Adrenal gland (tissue), 19 donors: ENCODE results near the gene ZNF329. TPM values are rescaled to one million over a fixed set of nuclear protein-coding genes. Genes with fewer than 3 reads are reported as not detected.

Source experiments
- DNase-seq, 7 donors: peaks; one replicate each; pipeline ENCODE4 v3.0.0-alpha.2; 2019 to 2020
- H3K27ac ChIP-seq, 5 donors: fragments of 200-600 bp; sonication (generic) in 4 of 5; 1 replicate in 3 of 5; 2 replicates in 2 of 5; pipeline versions ENCODE4 v1.5.1 to v1.8.0; 2016 to 2020; ENCODE audit warnings: mild to moderate bottlenecking in 1 of 5
- H3K27me3 ChIP-seq: fragments of 200-600 bp; 2 replicates; pipeline ENCODE4 v1.8.0; 2021
- H3K36me3 ChIP-seq, 2 donors: fragments of 200-600 bp; replicated peaks in 1 of 2; 1 replicate in 1 of 2; 2 replicates in 1 of 2; pipeline versions ENCODE4 v1.5.1 to v1.8.0; 2018 to 2022
- H3K4me1 ChIP-seq, 2 donors: fragments of 200-600 bp; replicated peaks in 1 of 2; 1 replicate in 1 of 2; 2 replicates in 1 of 2; pipeline versions ENCODE4 v1.5.1 to v1.8.0; 2018 to 2021
- H3K4me3 ChIP-seq, 4 donors: fragments of 200-600 bp; sonication (generic) in 3 of 4; one replicate each; pipeline ENCODE4 v1.5.1; 2016 to 2018
- H3K9me3 ChIP-seq, 3 donors: fragments of 200-600 bp; sonication (generic) in 1 of 3; replicated peaks in 1 of 3; 1 replicate in 2 of 3; 2 replicates in 1 of 3; pipeline versions ENCODE4 v1.5.1 to v1.8.0; 2016 to 2021
- POLR2A ChIP-seq, 2 donors: fragments of 450-650 bp; IDR thresholded peaks; one replicate each; pipeline ENCODE4 v1.6.1; 2017; ENCODE audit warnings: antibody characterized with exemption in 2 of 2, mild to moderate bottlenecking in 2 of 2, moderate library complexity in 1 of 2
- WGBS, 4 donors: extraction: QIAGEN DNeasy Blood & Tissue Kit in 2 of 4; methylation state at CpG; one replicate each; pipeline versions ENCODE4 v1.1.5 to v1.1.7; 2013 to 2017; 5-methylcytosine and 5-hydroxymethylcytosine counted together
- intact Hi-C, 2 donors: fragments of 100-400 bp; cut with DNase I; formaldehyde crosslinking; loops; one replicate each; pipeline versions ENCODE4 v1.14.1 to v1.15.0; 2022 to 2023
- long read RNA-seq, 10 donors: library from polyadenylated mRNA in 3 of 10; unstranded in 2 of 10; stranded (forward) in 1 of 10; transcript quantifications; one replicate each; pipeline ENCODE4 v2.0.0 and lab custom pipeline, GENCODE V29; 2021 to 2026
- polyA plus RNA-seq, 3 donors: library from polyadenylated mRNA; stranded (reverse); fragments of 200-250 nt in 2 of 3; fragments of 350-450 nt in 1 of 3; fragmentation: Illumina TruSeq in 1 of 3; extraction: RNeasy Lipid Tissue Mini Kit (QIAGEN cat#74804) in 1 of 3; gene quantifications; one replicate each; pipeline ENCODE4 v1.2.3, GENCODE V29; 2013 to 2014
- total RNA-seq, 9 donors: library from RNA; depleted of rRNA in 4 of 9; stranded (reverse); fragments of >200 nt in 4 of 9; fragments of 120-200 nt in 1 of 9; fragmentation: NEBNext Ultra II Directional in 1 of 9; extraction: Animal tissue kit (Norgen Biotek cat#: 25700) in 1 of 9; gene quantifications; one replicate each; pipeline versions ENCODE4 v1.1.0 to v1.2.4, GENCODE V29; 2013 to 2023
- TF ChIP-seq, protein P1 (sequence below), 6 experiments: fragments of 450-650 bp in 4 of 6; fragments of 200-600 bp in 2 of 6; sonication (generic) in 1 of 6; IDR thresholded peaks; 1 replicate in 5 of 6; 2 replicates in 1 of 6; pipeline versions ENCODE4 v1.5.1 to v1.8.0; 2016 to 2021; ENCODE audit warnings: antibody characterized with exemption in 6 of 6, mild to moderate bottlenecking in 2 of 6, moderate library complexity in 1 of 6
- donor health status: healthy with polysubstance abuse.
- donor health status: Bipolar disorder and iron deficiency.
- donor health status: DM: yes; HTN: yes; CAD: no.
- donor health status: DM: no; HTN: no; CAD: no.
- donor health status: DM: no; HTN: no; CAD: no.
- donor health status: DM: yes; HTN: yes; CAD: no.

Gene ZNF329
- total RNA-seq (10 to 100 TPM in 5 of 9 donors, 1 to 10 TPM in 4; 7.4 to 19.5 (median 10.5) TPM), polyA plus RNA-seq (10 to 100 TPM in 1 of 3 donors, 1 to 10 TPM in 2; 2.7 to 13.4 (median 3.5) TPM)
- long read RNA-seq, donor 1, result 0 reads
- long read RNA-seq, donor 2, partial matches to known transcripts, result 0 of 2 reads
- long read RNA-seq, donor 2, other reads (novel, unspliced or antisense), result 0 of 2 reads
- long read RNA-seq, donor 3, partial matches to known transcripts, result 0 of 1 reads
- long read RNA-seq, donor 3, other reads (novel, unspliced or antisense), result 0 of 1 reads
- long read RNA-seq, donor 4, partial matches to known transcripts, result 1 of 1 reads
- long read RNA-seq, donor 4, other reads (novel, unspliced or antisense), result 0 of 1 reads
- long read RNA-seq, donor 5, partial matches to known transcripts, result 6 of 24 reads
- long read RNA-seq, donor 5, other reads (novel, unspliced or antisense), result 15 of 24 reads
- long read RNA-seq, donor 6, result 0 reads
- long read RNA-seq, donor 7, partial matches to known transcripts, result 0 of 1 reads
- long read RNA-seq, donor 7, other reads (novel, unspliced or antisense), result 0 of 1 reads
- long read RNA-seq, donor 8, result 0 reads
- long read RNA-seq, donor 9, partial matches to known transcripts, result 0 of 2 reads
- long read RNA-seq, donor 9, other reads (novel, unspliced or antisense), result 0 of 2 reads
- long read RNA-seq, donor 10, partial matches to known transcripts, result 12 of 13 reads
- long read RNA-seq, donor 10, other reads (novel, unspliced or antisense), result 0 of 13 reads

DNA sequence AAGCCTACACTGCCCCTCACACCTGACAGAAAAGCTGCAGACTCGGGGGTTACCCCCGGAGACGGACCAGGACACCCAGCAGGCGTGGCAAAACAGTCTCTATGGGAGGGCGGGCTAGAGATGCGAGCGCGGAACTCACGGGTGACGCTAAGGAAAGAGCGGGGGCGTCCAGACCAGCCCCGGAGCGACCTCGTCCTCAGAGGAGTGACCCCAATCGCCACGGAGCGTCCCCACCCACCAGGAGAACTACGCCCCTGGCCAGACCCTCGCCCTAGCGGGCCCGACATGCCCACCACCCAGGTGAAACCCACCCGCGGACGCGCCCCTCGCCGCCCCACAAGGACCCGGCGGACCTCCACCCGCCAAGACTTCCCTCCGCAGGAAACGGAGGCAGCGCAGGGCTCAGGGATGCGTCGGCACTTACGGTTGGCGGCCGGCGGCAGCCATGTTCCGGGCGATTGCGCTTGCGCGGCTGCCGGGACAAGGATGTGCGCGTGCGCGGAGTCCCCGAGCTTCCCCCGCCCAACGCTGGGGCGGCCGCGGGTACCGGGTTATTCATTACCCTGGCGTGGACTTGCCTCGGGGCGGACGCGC is at the start of gene ZNF329:
Gene ZNF329 (minus strand): TSS at position 462 of the 594 bp plus-strand sequence. CDS start 21,286 bp downstream, outside the sequence.
- Histone ChIP-seq H3K4me1 (peaks cover 6 to 24% of the 10 kb centered on the region in 2 donors), H3K27me3 (no peaks in the 10 kb centered on the region), H3K9me3 (peaks cover 0 to 8% (median 0%) of the 10 kb centered on the region in 3 donors), H3K36me3 (no peaks in the 10 kb centered on the region), H3K4me3 (peak within 1 kb of the TSS; percentile 49 to 96 (median 78)), H3K27ac (peak within 1 kb of the TSS in 4 of 5 donors; percentile 39 to 93 (median 65))
- peak; percentile 16 to 48 for TF ChIP-seq POLR2A (IDR thresholded peaks at IDR 0.05)
- TF ChIP-seq, protein P1, sequence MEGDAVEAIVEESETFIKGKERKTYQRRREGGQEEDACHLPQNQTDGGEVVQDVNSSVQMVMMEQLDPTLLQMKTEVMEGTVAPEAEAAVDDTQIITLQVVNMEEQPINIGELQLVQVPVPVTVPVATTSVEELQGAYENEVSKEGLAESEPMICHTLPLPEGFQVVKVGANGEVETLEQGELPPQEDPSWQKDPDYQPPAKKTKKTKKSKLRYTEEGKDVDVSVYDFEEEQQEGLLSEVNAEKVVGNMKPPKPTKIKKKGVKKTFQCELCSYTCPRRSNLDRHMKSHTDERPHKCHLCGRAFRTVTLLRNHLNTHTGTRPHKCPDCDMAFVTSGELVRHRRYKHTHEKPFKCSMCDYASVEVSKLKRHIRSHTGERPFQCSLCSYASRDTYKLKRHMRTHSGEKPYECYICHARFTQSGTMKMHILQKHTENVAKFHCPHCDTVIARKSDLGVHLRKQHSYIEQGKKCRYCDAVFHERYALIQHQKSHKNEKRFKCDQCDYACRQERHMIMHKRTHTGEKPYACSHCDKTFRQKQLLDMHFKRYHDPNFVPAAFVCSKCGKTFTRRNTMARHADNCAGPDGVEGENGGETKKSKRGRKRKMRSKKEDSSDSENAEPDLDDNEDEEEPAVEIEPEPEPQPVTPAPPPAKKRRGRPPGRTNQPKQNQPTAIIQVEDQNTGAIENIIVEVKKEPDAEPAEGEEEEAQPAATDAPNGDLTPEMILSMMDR (IDR thresholded peaks at IDR 0.05), result peak in 2 of 6 experiments; percentile 10 to 11
- 0 to 1% (median 0%) methylated on average over 19 to 62 of the region's 62 CpGs for WGBS, 4 donors
- intact Hi-C loops, result no loop called here
- peak; percentile 69 to 91 (median 84) for DNase-seq

DNA sequence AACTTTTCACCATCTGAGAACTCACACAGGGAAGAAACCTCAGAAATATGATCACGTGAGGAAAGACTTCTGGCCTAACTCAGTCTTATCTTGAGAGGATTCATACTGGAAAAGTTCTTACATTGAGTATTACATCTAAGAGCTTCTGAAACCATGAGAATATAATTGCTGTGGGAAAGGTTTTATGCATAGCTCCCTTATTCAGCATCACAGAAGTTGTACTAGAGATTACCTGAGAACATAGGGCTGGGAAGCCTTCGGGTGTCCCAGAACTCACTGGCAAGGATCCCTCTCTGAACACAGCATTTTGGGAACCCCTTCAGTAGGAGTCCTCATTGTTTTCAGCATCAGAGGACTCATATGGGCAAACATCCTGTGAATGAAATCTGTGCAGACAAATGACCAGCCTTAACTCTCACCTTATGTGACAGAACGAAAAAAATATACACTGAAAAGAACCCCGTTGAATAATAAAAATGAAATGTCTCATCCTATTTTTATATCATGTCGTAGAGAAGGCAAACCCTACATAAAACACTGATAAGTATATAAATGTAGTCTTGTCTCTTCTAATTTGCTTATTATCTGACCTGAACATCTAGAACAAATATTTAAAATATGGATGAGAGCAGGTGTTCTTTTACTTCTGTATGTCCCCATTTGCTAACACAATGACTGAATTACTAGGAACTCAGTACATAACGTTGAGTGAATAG is 46.5 kb upstream of the ZNF329 start:
- Histone ChIP-seq H3K27me3 (no peaks in the 10 kb centered on the region), H3K9me3 (peaks cover 14 to 99% (median 17%) of the 10 kb centered on the region in 3 donors), H3K27ac (no peak overlapping the region), H3K36me3 (peaks cover 0 to 17% of the 10 kb centered on the region in 2 donors), H3K4me1 (no peaks in the 10 kb centered on the region), H3K4me3 (no peak overlapping the region)
- intact Hi-C loops, result no loop called here
- TF ChIP-seq, protein P1 (IDR thresholded peaks at IDR 0.05), result no peak
- no peak for TF ChIP-seq POLR2A (IDR thresholded peaks at IDR 0.05)
- 60 to 79% (median 70%) methylated on average over 6 of the region's 6 CpGs for WGBS, 4 donors
- no peak for DNase-seq

DNA sequence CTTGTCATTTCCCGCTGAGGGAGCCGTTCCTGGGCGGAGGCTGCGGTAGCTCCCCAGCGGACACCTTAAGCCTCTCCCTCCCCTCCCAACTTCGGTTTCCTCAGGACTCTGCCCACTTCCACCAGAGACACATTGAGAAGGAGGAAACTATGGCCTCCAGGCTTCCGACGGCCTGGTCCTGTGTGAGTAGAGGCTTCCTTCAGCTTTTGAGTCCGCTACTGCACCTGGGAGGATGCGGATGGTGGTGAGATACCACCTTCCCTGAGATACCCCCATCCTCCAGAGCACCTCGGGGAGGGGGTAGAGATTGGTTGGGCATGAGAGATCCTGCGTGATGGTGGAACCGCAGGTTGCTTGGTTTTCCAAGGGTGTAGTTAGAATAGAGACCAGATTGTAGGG is 33.2 kb upstream of the ZNF329 start:
- intact Hi-C loops, result no loop called here
- Histone ChIP-seq H3K36me3 (peaks cover 0 to 6% of the 10 kb centered on the region in 2 donors), H3K27ac (peak overlapping the region; percentile 89 to 100 (median 93)), H3K4me3 (peak overlapping the region; percentile 61 to 86 (median 78)), H3K4me1 (no peaks in the 10 kb centered on the region), H3K9me3 (peaks cover 0 to 84% (median 2%) of the 10 kb centered on the region in 3 donors), H3K27me3 (no peaks in the 10 kb centered on the region)
- TF ChIP-seq, protein P1 (IDR thresholded peaks at IDR 0.05), result no peak
- no peak for TF ChIP-seq POLR2A (IDR thresholded peaks at IDR 0.05)
- 17 to 59% (median 21%) methylated on average over 5 to 13 of the region's 13 CpGs for WGBS, 4 donors
- DNase-seq, result peak in 1 of 7 donors; percentile 75
